T-helper 1 cell (primary cell): ENCODE data around the gene MYO15A.

Experiments used
- DNase-seq, 5 donors: peaks; one replicate each; pipeline ENCODE4 v3.0.0-alpha.2; 2012 to 2020

Gene MYO15A

GRCh38 chr17:18224387-18225120, 116.0 kb downstream of the MYO15A start:
- DNase-seq = no peak

- peak; percentile 92 to 97 (median 94) for DNase-seq
Measured at GRCh38 chr17:18225121-18225641, 116.6 kb downstream of the MYO15A start, which contains the start of gene LLGL1. LLGL1 (plus strand) TSS chr17:18225635; CDS start chr17:18225683, 48 bp downstream.

DNA sequence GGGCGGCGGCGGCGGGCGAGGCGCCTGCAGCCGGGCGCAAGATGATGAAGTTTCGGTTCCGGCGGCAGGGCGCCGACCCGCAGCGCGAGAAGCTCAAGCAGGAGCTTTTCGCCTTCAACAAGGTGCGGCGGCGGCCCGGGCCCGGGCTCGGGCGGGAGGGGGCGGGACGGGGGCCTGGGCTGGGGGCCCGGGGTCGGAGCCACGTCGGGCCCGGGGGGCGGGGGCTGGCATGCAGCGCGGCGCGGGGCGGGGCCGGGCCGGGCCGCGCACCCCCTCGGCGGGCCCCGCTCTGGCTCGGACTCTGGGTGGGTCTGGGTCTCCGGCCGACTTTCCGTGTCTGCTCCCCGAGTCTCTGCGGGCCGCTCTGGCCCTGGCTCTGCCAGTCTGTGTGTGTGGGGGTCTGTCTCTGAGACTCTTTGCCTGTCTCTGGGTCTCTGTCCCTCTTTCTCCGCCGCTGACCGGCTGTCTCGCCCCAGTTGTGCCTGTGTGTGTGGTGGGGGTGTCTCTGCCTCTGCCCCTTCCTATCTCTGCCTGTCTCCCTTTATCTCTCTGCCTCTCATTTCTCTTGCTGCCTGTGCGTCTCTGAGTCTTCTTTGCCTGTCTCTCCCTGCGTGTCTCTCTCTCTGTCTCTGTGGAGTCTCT, 117.2 kb downstream of the MYO15A start:
- DNase-seq = peak in 1 of 5 donors; percentile 20

- DNase-seq = no peak
Measured at GRCh38 chr17:18226284-18226945, 117.9 kb downstream of the MYO15A start.

- no peak for DNase-seq
Measured at GRCh38 chr17:18227635-18228034, 119.1 kb downstream of the MYO15A start.

GRCh38 chr17:18228176-18228682, 119.7 kb downstream of the MYO15A start:
- DNase-seq = no peak

DNA sequence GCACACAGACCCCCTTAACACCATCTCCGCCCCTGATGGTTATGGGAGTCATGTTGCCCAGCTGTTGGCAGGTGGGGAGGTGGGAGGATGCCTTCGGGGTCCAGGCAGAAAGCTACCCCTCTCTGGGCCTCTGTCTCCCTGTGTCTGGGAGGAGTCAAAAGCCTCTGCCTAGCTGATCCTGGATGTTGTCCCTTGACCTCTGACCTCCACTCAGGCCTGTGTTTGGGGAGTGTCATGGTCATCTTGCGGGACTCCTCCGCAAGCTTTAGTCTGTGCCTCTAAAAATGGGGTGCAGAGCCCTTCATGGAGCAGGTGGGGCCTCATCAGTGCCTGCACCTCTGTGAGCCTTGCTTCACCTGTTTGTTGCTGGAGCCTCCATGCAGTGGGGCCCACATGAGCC, 120.7 kb downstream of the MYO15A start:
- no peak for DNase-seq
